HG03432 (cell line): ENCODE results near the gene PCSK5.
"Not testable (repeated sequence)": the region's sequence is repeated elsewhere in the genome, so short reads cannot be mapped to it uniquely, and the experiment has no call there.

Source experiments
- ATAC-seq: cut with Tn5 transposase; IDR thresholded peaks from one replicate; pipeline ENCODE4 v1.9.1; 2021; ENCODE audit warnings: mild to moderate bottlenecking, moderate library complexity; ENCODE audit not compliant: unreplicated experiment

Gene PCSK5

GRCh38 chr9:75889577-75889976, 896 bp upstream of the PCSK5 start:
- no peak for ATAC-seq

- no peak for ATAC-seq
Observed at GRCh38 chr9:75889977-75890471, 449 bp upstream of the PCSK5 start.

- ATAC-seq = no peak
Observed at GRCh38 chr9:75891277-75891741, 836 bp downstream of the PCSK5 start.

GRCh38 chr9:75891771-75892215, 1.3 kb downstream of the PCSK5 start:
- ATAC-seq = no peak

GRCh38 chr9:75892216-75892911, 1.9 kb downstream of the PCSK5 start:
- no peak for ATAC-seq

GRCh38 chr9:75893106-75893505, 2.6 kb downstream of the PCSK5 start:
- ATAC-seq = no peak

- no peak for ATAC-seq
Observed at GRCh38 chr9:75894566-75894965, 4.1 kb downstream of the PCSK5 start.

GRCh38 chr9:75895112-75895511, 4.6 kb downstream of the PCSK5 start:
- ATAC-seq = no peak

GRCh38 chr9:75896193-75896592, 5.7 kb downstream of the PCSK5 start:
- no peak for ATAC-seq

GRCh38 chr9:75900893-75901524, 10.5 kb downstream of the PCSK5 start:
- not testable (repeated sequence) for ATAC-seq

GRCh38 chr9:75903785-75904360, 13.4 kb downstream of the PCSK5 start:
- no peak for ATAC-seq

GRCh38 chr9:75904364-75904763, 13.9 kb downstream of the PCSK5 start:
- ATAC-seq = no peak

GRCh38 chr9:75906531-75906930, 16.1 kb downstream of the PCSK5 start:
- ATAC-seq = no peak

GRCh38 chr9:75907329-75907728, 16.9 kb downstream of the PCSK5 start:
- ATAC-seq = no peak

- no peak for ATAC-seq
Observed at GRCh38 chr9:75907923-75908322, 17.4 kb downstream of the PCSK5 start.

GRCh38 chr9:75909776-75910175, 19.3 kb downstream of the PCSK5 start:
- ATAC-seq = no peak

- no peak for ATAC-seq
Observed at GRCh38 chr9:75910731-75911130, 20.3 kb downstream of the PCSK5 start.

GRCh38 chr9:75911390-75911789, 20.9 kb downstream of the PCSK5 start:
- ATAC-seq = no peak

- no peak for ATAC-seq
Observed at GRCh38 chr9:75912951-75913350, 22.5 kb downstream of the PCSK5 start.

- no peak for ATAC-seq
Observed at GRCh38 chr9:75914002-75914401, 23.5 kb downstream of the PCSK5 start.

GRCh38 chr9:75914883-75915452, 24.5 kb downstream of the PCSK5 start:
- no peak for ATAC-seq

GRCh38 chr9:75918154-75918553, 27.7 kb downstream of the PCSK5 start:
- ATAC-seq = no peak
